ENCODE measurements around the gene QPRT.
"Not testable (repeated sequence)": the region's sequence is repeated elsewhere in the genome, so short reads cannot be mapped to it uniquely, and the experiment has no call there.

The QPRT gene

DNA sequence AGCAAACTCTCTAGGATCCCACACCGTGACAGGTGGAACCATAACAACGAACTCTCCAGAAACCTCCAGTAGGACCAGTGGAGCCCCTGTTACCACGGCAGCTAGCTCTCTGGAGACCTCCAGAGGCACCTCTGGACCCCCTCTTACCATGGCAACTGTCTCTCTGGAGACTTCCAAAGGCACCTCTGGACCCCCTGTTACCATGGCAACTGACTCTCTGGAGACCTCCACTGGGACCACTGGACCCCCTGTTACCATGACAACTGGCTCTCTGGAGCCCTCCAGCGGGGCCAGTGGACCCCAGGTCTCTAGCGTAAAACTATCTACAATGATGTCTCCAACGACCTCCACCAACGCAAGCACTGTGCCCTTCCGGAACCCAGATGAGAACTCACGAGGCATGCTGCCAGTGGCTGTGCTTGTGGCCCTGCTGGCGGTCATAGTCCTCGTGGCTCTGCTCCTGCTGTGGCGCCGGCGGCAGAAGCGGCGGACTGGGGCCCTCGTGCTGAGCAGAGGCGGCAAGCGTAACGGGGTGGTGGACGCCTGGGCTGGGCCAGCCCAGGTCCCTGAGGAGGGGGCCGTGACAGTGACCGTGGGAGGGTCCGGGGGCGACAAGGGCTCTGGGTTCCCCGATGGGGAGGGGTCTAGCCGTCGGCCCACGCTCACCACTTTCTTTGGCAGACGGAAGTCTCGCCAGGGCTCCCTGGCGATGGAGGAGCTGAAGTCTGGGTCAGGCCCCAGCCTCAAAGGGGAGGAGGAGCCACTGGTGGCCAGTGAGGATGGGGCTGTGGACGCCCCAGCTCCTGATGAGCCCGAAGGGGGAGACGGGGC lies 14.7 kb upstream of the QPRT start:
- H3K9ac ChIP-seq (ENCODE audit: low read depth, low read length) = no peak overlapping the region
- no peaks in the 10 kb centered on the region for H3K36me3 ChIP-seq (ENCODE audit: insufficient read depth, low read depth, low read length)
- no peaks in the 10 kb centered on the region for H3K27me3 ChIP-seq (ENCODE audit: insufficient read depth, low read length)
- no peak overlapping the region for H3K27ac ChIP-seq (ENCODE audit: low read length)
- H3K9me3 ChIP-seq (ENCODE audit: insufficient read depth, low read depth, low read length) = no peaks in the 10 kb centered on the region
- H3K4me1 ChIP-seq (ENCODE audit: insufficient read depth, low read length) = peaks cover 7% of the 10 kb centered on the region; the same call in 1 of the 2 replicates
- H3K4me3 ChIP-seq (ENCODE audit: low read length) = no peak overlapping the region

DNA sequence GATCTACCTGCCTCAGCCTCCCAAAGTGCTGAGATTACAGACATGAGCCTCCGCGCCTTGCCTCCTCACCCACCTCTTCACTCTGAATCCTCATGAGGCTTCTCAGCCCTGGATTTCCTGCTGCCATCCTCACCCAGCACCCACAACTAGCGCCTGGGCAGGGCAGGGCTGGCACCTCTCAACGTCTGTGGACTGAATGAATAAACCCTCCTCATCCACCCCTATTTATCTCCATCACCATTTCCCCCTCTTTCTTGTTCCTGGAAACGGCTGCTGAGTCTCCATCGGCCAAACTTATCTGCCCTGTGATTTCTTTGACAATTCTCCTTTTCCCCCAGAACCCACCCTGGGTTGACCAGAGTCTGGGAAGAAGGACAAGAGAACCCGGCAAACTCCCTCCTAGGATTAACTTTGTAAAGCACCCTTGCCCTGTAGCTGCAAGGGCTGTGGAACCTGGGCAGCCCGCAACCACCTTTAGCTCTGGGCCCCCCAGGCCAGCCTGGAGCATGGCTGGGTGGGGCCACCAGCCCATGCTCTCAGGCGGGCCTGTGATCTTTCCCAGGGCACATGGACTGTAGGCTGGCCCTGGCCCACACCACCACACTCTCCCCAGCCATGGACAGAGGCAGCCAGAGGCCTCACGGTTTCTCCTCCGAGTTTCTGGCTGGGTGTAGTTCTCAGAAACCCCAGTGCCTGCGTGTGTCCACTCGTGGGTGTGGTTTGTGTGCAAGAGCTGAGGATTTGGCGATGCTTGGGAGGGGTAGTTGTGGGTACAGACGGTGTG lies 13.5 kb upstream of the QPRT start:
- no peaks in the 10 kb centered on the region for H3K9me3 ChIP-seq (ENCODE audit: insufficient read depth, low read depth, low read length)
- H3K36me3 ChIP-seq (ENCODE audit: insufficient read depth, low read depth, low read length) = no peaks in the 10 kb centered on the region
- no peak overlapping the region for H3K27ac ChIP-seq (ENCODE audit: low read length)
- H3K9ac ChIP-seq (ENCODE audit: low read depth, low read length) = peak overlapping the region; percentile 60; the same call in 1 of the 2 replicates
- no peak overlapping the region for H3K4me3 ChIP-seq (ENCODE audit: low read length)
- H3K27me3 ChIP-seq (ENCODE audit: insufficient read depth, low read length) = no peaks in the 10 kb centered on the region
- H3K4me1 ChIP-seq (ENCODE audit: insufficient read depth, low read length) = peaks cover 7% of the 10 kb centered on the region; the same call in 1 of the 2 replicates

DNA sequence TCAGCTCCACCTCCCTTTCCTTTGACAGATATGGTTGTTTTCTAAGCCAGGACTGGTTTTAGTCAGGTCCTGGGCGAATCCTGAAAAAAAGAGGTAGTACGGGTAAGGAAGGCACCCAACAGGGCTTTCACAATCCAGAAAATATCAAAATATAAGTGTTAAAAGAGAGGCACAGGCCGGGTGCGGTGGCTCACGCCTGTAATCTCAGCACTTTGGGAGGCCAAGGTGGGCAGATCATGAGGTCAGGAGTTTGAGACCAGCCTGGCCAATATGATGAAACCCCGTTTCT lies 11.7 kb upstream of the QPRT start:
- H3K27me3 ChIP-seq (ENCODE audit: insufficient read depth, low read length); H3K4me1 ChIP-seq (ENCODE audit: insufficient read depth, low read length); H3K27ac ChIP-seq (ENCODE audit: low read length); H3K36me3 ChIP-seq (ENCODE audit: insufficient read depth, low read depth, low read length); H3K9me3 ChIP-seq (ENCODE audit: insufficient read depth, low read depth, low read length): not testable (repeated sequence)
- Histone ChIP-seq H3K9ac (ENCODE audit: low read depth, low read length) (peak overlapping the region; percentile 60; the same call in 1 of the 2 replicates), H3K4me3 (ENCODE audit: low read length) (peak overlapping the region; percentile 37; the same call in 1 of the 2 replicates)

- no peaks in the 10 kb centered on the region for H3K36me3 ChIP-seq (ENCODE audit: insufficient read depth, low read depth, low read length)
- no peak overlapping the region for H3K27ac ChIP-seq (ENCODE audit: low read length)
- H3K9ac ChIP-seq (ENCODE audit: low read depth, low read length) = no peak overlapping the region
- H3K4me1 ChIP-seq (ENCODE audit: insufficient read depth, low read length) = peaks cover 7% of the 10 kb centered on the region; the same call in 1 of the 2 replicates
- no peak overlapping the region for H3K4me3 ChIP-seq (ENCODE audit: low read length)
- H3K27me3 ChIP-seq (ENCODE audit: insufficient read depth, low read length) = no peaks in the 10 kb centered on the region
- H3K9me3 ChIP-seq (ENCODE audit: insufficient read depth, low read depth, low read length) = no peaks in the 10 kb centered on the region
These were observed 11.2 kb upstream of the QPRT start for GRCh38 chr16:29667755-29668154.

GRCh38 chr16:29668267-29668666 lies 10.7 kb upstream of the QPRT start:
- Histone ChIP-seq H3K4me1 (ENCODE audit: insufficient read depth, low read length) (peaks cover 7% of the 10 kb centered on the region; the same call in 1 of the 2 replicates), H3K27me3 (ENCODE audit: insufficient read depth, low read length) (no peaks in the 10 kb centered on the region), H3K9ac (ENCODE audit: low read depth, low read length) (no peak overlapping the region), H3K9me3 (ENCODE audit: insufficient read depth, low read depth, low read length) (no peaks in the 10 kb centered on the region), H3K4me3 (ENCODE audit: low read length) (no peak overlapping the region), H3K27ac (ENCODE audit: low read length) (no peak overlapping the region), H3K36me3 (ENCODE audit: insufficient read depth, low read depth, low read length) (no peaks in the 10 kb centered on the region)

GRCh38 chr16:29673501-29673900 lies 5.5 kb upstream of the QPRT start:
- Histone ChIP-seq H3K9me3 (ENCODE audit: insufficient read depth, low read depth, low read length) (no peaks in the 10 kb centered on the region), H3K4me1 (ENCODE audit: insufficient read depth, low read length) (peaks cover under 1% of the 10 kb centered on the region; the same call in 1 of the 2 replicates), H3K27me3 (ENCODE audit: insufficient read depth, low read length) (no peaks in the 10 kb centered on the region), H3K36me3 (ENCODE audit: insufficient read depth, low read depth, low read length) (no peaks in the 10 kb centered on the region), H3K9ac (ENCODE audit: low read depth, low read length) (no peak overlapping the region), H3K27ac (ENCODE audit: low read length) (no peak overlapping the region), H3K4me3 (ENCODE audit: low read length) (no peak overlapping the region)

GRCh38 chr16:29674188-29674587 lies 4.8 kb upstream of the QPRT start:
- H3K36me3 ChIP-seq (ENCODE audit: insufficient read depth, low read depth, low read length) = no peaks in the 10 kb centered on the region
- H3K27ac ChIP-seq (ENCODE audit: low read length) = no peak overlapping the region
- no peaks in the 10 kb centered on the region for H3K9me3 ChIP-seq (ENCODE audit: insufficient read depth, low read depth, low read length)
- H3K27me3 ChIP-seq (ENCODE audit: insufficient read depth, low read length) = no peaks in the 10 kb centered on the region
- no peak overlapping the region for H3K9ac ChIP-seq (ENCODE audit: low read depth, low read length)
- H3K4me3 ChIP-seq (ENCODE audit: low read length) = no peak overlapping the region
- H3K4me1 ChIP-seq (ENCODE audit: insufficient read depth, low read length) = peaks cover 3% of the 10 kb centered on the region; the same call in 1 of the 2 replicates

DNA sequence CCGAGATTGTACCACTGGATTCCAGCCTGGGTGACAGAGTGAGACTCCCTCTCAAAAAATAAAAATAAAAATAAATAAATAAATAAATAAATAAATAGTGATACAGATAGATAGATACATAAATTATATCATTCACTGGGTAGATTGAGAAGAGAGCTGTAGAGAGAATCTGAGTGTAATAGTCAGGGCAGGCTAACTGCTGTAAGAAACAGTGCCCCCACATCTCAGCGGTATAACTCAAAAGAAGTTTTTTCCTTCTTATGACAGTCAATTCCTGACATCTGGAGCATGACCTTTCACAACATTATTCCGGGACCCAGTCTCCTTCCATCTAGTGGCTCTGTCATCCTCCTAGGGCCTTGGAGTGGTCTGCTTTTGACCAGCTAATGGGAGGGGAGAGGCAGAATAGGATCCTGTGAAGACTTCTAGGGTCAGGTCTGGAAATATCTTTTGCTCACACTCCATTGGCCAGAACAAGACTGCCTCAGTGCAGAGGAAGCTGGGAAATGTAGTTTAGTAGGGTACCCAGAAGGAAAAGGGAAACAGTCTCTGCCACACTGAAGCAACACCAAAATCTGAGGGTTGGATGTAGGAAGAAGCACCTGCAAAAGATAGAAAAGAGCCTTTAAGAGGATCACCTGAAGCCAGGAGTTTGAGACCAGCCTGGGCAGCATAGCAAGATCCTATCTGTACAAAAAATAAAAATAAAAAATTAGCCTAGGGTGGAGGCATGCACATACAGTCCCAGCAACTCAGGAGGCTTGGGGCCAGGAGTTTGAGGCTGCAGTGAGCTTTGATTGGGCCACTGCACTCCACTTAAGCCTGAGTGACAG lies 3.0 kb upstream of the QPRT start:
- H3K4me1 ChIP-seq (ENCODE audit: insufficient read depth, low read length) = peaks cover 3% of the 10 kb centered on the region; the same call in 1 of the 2 replicates

DNA sequence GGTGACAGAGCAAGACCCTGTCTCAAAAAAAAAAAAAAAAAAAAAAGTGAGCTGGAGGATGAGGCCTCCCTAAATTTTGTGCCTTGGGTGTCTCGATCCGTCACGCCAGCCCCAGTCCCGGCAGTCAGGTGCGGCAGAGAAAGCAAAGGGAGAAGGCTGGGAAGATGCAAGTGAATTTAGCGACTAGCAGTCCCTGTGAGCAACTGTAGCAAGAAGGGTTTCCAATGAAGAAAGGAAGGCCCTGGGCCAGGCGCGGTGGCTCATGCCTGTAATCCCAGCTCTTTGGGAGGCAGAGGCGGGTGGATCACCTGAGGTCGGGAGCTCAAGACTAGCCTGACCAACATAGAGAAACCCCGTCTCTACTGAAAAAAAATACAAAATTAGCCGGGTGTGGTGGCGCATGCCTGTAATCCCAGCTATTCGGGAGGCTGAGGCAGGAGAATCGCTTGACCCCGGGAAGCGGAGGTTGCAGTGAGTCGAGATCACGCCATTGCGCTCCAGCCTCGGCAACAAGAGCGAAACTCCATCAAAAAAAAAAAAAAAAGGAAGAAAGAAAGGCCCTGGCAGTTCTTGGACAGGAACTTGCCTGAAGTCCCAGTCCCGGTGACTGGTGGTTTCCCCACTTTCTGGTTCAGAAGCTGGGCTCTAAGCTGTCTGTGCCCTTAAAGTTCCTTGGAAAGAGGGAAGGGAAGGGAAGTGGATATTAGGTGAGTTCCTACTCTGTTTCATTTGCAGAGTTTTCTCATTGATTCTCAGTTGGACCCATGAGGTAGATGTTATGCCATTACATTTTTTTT lies 1.8 kb upstream of the QPRT start:
- no peak overlapping the region for H3K9ac ChIP-seq (ENCODE audit: low read depth, low read length)
- no peak overlapping the region for H3K27ac ChIP-seq (ENCODE audit: low read length)
- H3K27me3 ChIP-seq (ENCODE audit: insufficient read depth, low read length) = no peaks in the 10 kb centered on the region
- H3K4me1 ChIP-seq (ENCODE audit: insufficient read depth, low read length) = peaks cover 3% of the 10 kb centered on the region; the same call in 1 of the 2 replicates
- no peak overlapping the region for H3K4me3 ChIP-seq (ENCODE audit: low read length)
- H3K9me3 ChIP-seq (ENCODE audit: insufficient read depth, low read depth, low read length) = no peaks in the 10 kb centered on the region
- H3K36me3 ChIP-seq (ENCODE audit: insufficient read depth, low read depth, low read length) = peaks cover 12% of the 10 kb centered on the region; the same call in 1 of the 2 replicates

More for the DNA sequence above, 3.0 kb upstream of the QPRT start:
- H3K9ac ChIP-seq (ENCODE audit: low read depth, low read length) = no peak overlapping the region
- H3K36me3 ChIP-seq (ENCODE audit: insufficient read depth, low read depth, low read length) = peaks cover 3% of the 10 kb centered on the region; the same call in 1 of the 2 replicates
- no peaks in the 10 kb centered on the region for H3K9me3 ChIP-seq (ENCODE audit: insufficient read depth, low read depth, low read length)
- no peak overlapping the region for H3K4me3 ChIP-seq (ENCODE audit: low read length)
- H3K27ac ChIP-seq (ENCODE audit: low read length) = no peak overlapping the region
- no peaks in the 10 kb centered on the region for H3K27me3 ChIP-seq (ENCODE audit: insufficient read depth, low read length)

GRCh38 chr16:29680180-29680598 lies 1.2 kb downstream of the QPRT start:
- peaks cover 3% of the 10 kb centered on the region; the same call in 1 of the 2 replicates for H3K4me1 ChIP-seq (ENCODE audit: insufficient read depth, low read length)
- H3K27ac ChIP-seq (ENCODE audit: low read length) = peak overlapping the region; percentile 97
- no peaks in the 10 kb centered on the region for H3K9me3 ChIP-seq (ENCODE audit: insufficient read depth, low read depth, low read length)
- H3K9ac ChIP-seq (ENCODE audit: low read depth, low read length) = peak overlapping the region; percentile 95; the same call in 1 of the 2 replicates
- H3K27me3 ChIP-seq (ENCODE audit: insufficient read depth, low read length) = no peaks in the 10 kb centered on the region
- H3K4me3 ChIP-seq (ENCODE audit: low read length) = peak overlapping the region; percentile 84; the same call in 1 of the 2 replicates
- H3K36me3 ChIP-seq (ENCODE audit: insufficient read depth, low read depth, low read length) = peaks cover 34% of the 10 kb centered on the region; the same call in 1 of the 2 replicates

Data from iPS-20b (cell line).